H9 (cell line): Measurements from ENCODE around the gene TRMT2A. TPM values are rescaled to one million over a fixed set of nuclear protein-coding genes. Genes with fewer than 3 reads are reported as not detected.

Experiments used
- DNase-seq: peaks from one replicate; pipeline ENCODE4 v3.0.0-alpha.2; 2017
- H2AFZ ChIP-seq: one replicate; pipeline ENCODE4 v1.6.1; 2013; ENCODE audit warnings: mild to moderate bottlenecking, low read length, control low read depth, moderate library complexity
- H2AK5ac ChIP-seq: 2 replicates; pipeline ENCODE4 v1.6.1; 2013; ENCODE audit warnings: low read length, control low read depth, mixed read lengths; ENCODE audit not compliant: insufficient read length
- H2BK120ac ChIP-seq: one replicate; pipeline ENCODE4 v1.6.1; 2013; ENCODE audit warnings: low read depth, mild to moderate bottlenecking, low read length, control low read depth, inconsistent platforms; ENCODE audit not compliant: poor library complexity, severe bottlenecking
- H2BK12ac ChIP-seq: 2 replicates; pipeline ENCODE4 v1.6.1; 2013; ENCODE audit warnings: low read length, control low read depth, mixed read lengths, low read depth; ENCODE audit not compliant: insufficient read length
- H2BK15ac ChIP-seq: 2 replicates; pipeline ENCODE4 v1.6.1; 2013; ENCODE audit warnings: low read depth, low read length, control low read depth
- H2BK20ac ChIP-seq: one replicate; pipeline ENCODE4 v1.6.1; 2013; ENCODE audit warnings: low read depth, mild to moderate bottlenecking, low read length, control low read depth, inconsistent platforms; ENCODE audit not compliant: poor library complexity, severe bottlenecking
- H2BK5ac ChIP-seq: 2 replicates; pipeline ENCODE4 v1.6.1; 2013; ENCODE audit warnings: low read length, control low read depth, mixed read lengths; ENCODE audit not compliant: insufficient read length
- H3K14ac ChIP-seq: 2 replicates; pipeline ENCODE4 v1.6.1; 2013; ENCODE audit warnings: low read length, control low read depth; ENCODE audit not compliant: insufficient read depth
- H3K18ac ChIP-seq: 2 replicates; pipeline ENCODE4 v1.6.1; 2013; ENCODE audit warnings: low read depth, mild to moderate bottlenecking, mixed read lengths, low read length, control low read depth; ENCODE audit not compliant: insufficient read length
- H3K23ac ChIP-seq: 2 replicates; pipeline ENCODE4 v1.6.1; 2013; ENCODE audit warnings: low read length, control low read depth, mixed read lengths, low read depth; ENCODE audit not compliant: insufficient read length
- H3K23me2 ChIP-seq: 2 replicates; pipeline ENCODE4 v1.6.1; 2013; ENCODE audit warnings: low read depth, mild to moderate bottlenecking, mixed read lengths, low read length, control low read depth; ENCODE audit not compliant: insufficient read length, poor library complexity, severe bottlenecking
- H3K27ac ChIP-seq: 2 replicates; pipeline ENCODE4 v1.5.1; 2013; ENCODE audit warnings: low read length, control low read depth, mixed read lengths, low read depth; ENCODE audit not compliant: insufficient read length
- H3K27me3 ChIP-seq: 2 replicates; pipeline ENCODE4 v1.6.1; 2013; ENCODE audit warnings: low read length, control low read depth, inconsistent platforms; ENCODE audit not compliant: insufficient read depth
- H3K4ac ChIP-seq: 2 replicates; pipeline ENCODE4 v1.6.1; 2013; ENCODE audit warnings: low read depth, mild to moderate bottlenecking, control low read depth, inconsistent platforms, low read length, moderate library complexity
- H3K4me1 ChIP-seq: 2 replicates; pipeline ENCODE4 v1.6.1; 2013; ENCODE audit warnings: low read length, control low read depth, inconsistent platforms; ENCODE audit not compliant: insufficient read depth
- H3K4me2 ChIP-seq: 2 replicates; pipeline ENCODE4 v1.6.1; 2013; ENCODE audit warnings: low read length, control low read depth, mixed read lengths; ENCODE audit not compliant: insufficient read length, insufficient read depth
- H3K56ac ChIP-seq: 2 replicates; pipeline ENCODE4 v1.6.1; 2013; ENCODE audit warnings: low read depth, mild to moderate bottlenecking, mixed read lengths, low read length, control low read depth; ENCODE audit not compliant: insufficient read length
- H3K79me1 ChIP-seq: 2 replicates; pipeline ENCODE4 v1.6.1; 2013; ENCODE audit warnings: low read depth, mild to moderate bottlenecking, moderate library complexity, low read length, control low read depth, inconsistent platforms; ENCODE audit not compliant: insufficient read depth, poor library complexity, severe bottlenecking
- H3K79me2 ChIP-seq: 2 replicates; pipeline ENCODE4 v1.6.1; 2013; ENCODE audit warnings: low read length, control low read depth, inconsistent platforms; ENCODE audit not compliant: insufficient read depth
- H3K9ac ChIP-seq: 2 replicates; pipeline ENCODE4 v1.6.1; 2013; ENCODE audit warnings: low read length, control low read depth, mixed read lengths; ENCODE audit not compliant: insufficient read length; ENCODE audit errors: extremely low read depth
- H3K9me3 ChIP-seq: one replicate; pipeline ENCODE4 v1.6.1; 2013; ENCODE audit warnings: low read depth, low read length, inconsistent platforms; ENCODE audit not compliant: control insufficient read depth
- H3T11ph ChIP-seq: one replicate; pipeline ENCODE4 v1.6.1; 2013; ENCODE audit warnings: mild to moderate bottlenecking, low read length, control low read depth, inconsistent platforms
- H4K20me1 ChIP-seq: one replicate; pipeline ENCODE4 v1.6.1; 2013; ENCODE audit not compliant: control insufficient read depth, insufficient read length, insufficient read depth
- H4K5ac ChIP-seq: 2 replicates; pipeline ENCODE4 v1.6.1; 2013; ENCODE audit warnings: low read depth, mild to moderate bottlenecking, mixed read lengths, low read length, control low read depth; ENCODE audit not compliant: insufficient read length
- H4K8ac ChIP-seq: replicated peaks from 2 replicates; pipeline ENCODE4 v1.6.1; 2013; ENCODE audit warnings: low read length, control low read depth, mixed read lengths, low read depth; ENCODE audit not compliant: insufficient read length
- H4K91ac ChIP-seq: 2 replicates; pipeline ENCODE4 v1.6.1; 2013; ENCODE audit warnings: low read depth, mild to moderate bottlenecking, moderate library complexity, mixed read lengths, low read length, control low read depth; ENCODE audit not compliant: insufficient read length
- H3K27ac Mint-ChIP-seq, 3 experiments: 2 replicates in 2 of 3; 3 replicates in 1 of 3; pipeline ENCODE4 v1.8.0; 2020 to 2021; ENCODE audit warnings: mixed read lengths in 3 of 3, mild to moderate bottlenecking in 1 of 3, moderate library complexity in 1 of 3
- H3K27me3 Mint-ChIP-seq: 2 replicates; pipeline ENCODE4 v1.8.0; 2021; ENCODE audit warnings: low read depth, mild to moderate bottlenecking, moderate library complexity, mixed read lengths
- H3K36me3 Mint-ChIP-seq, 3 experiments: 2 replicates in 2 of 3; 3 replicates in 1 of 3; pipeline ENCODE4 v1.8.0; 2020 to 2021; ENCODE audit warnings: low read depth in 3 of 3, mixed read lengths in 3 of 3; ENCODE audit not compliant: insufficient read depth in 1 of 3
- H3K4me1 Mint-ChIP-seq, 2 experiments: 2 replicates each; pipeline ENCODE4 v1.8.0; 2020; ENCODE audit warnings: mixed read lengths in 2 of 2
- H3K4me3 Mint-ChIP-seq, 2 experiments: 2 replicates in 1 of 2; 3 replicates in 1 of 2; pipeline ENCODE4 v1.8.0; 2020 to 2021; ENCODE audit warnings: mild to moderate bottlenecking in 2 of 2, mixed read lengths in 2 of 2, moderate library complexity in 1 of 2
- H3K9me3 Mint-ChIP-seq, 2 experiments: 2 replicates in 1 of 2; 3 replicates in 1 of 2; pipeline ENCODE4 v1.8.0; 2020; ENCODE audit warnings: mild to moderate bottlenecking in 2 of 2, mixed read lengths in 2 of 2, moderate library complexity in 1 of 2
- WGBS: extraction: QIAGEN DNeasy Blood & Tissue Kit; methylation state at CpG from one replicate; pipeline ENCODE4 v1.1.7; 2013; ENCODE audit warnings: missing lambda C conversion rate, low lambda C conversion rate, mixed read lengths; ENCODE audit not compliant: insufficient read length; ENCODE audit errors: extremely low coverage; 5-methylcytosine and 5-hydroxymethylcytosine counted together
- total RNA-seq: library from RNA; stranded (reverse); gene quantifications from 2 replicates; pipeline ENCODE4 v1.2.1, GENCODE V29; 2021
- TF ChIP-seq, protein P1 (sequence below): fragments of 200-600 bp; sonication (generic); conservative IDR thresholded peaks from 3 replicates; pipeline ENCODE4 v1.8.0; 2021; ENCODE audit warnings: antibody characterized with exemption, mild to moderate bottlenecking

The TRMT2A gene
- total RNA-seq, 1 experiment from 2014 or later = 58.2 TPM

- H3K4me1 Mint-ChIP-seq = peaks cover 6 to 14% of the 10 kb centered on the region in 2 experiments
- Histone ChIP-seq H3K27me3 (no peaks in the 10 kb centered on the region), H3K56ac (no peak overlapping the region), H2BK20ac (no peak overlapping the region), H3K4ac (no peak overlapping the region), H2BK15ac (no peak overlapping the region), H3K23ac (no peak overlapping the region), H4K20me1 (no peaks in the 10 kb centered on the region), H2AK5ac (no peak overlapping the region), H2BK120ac (no peak overlapping the region), H3K18ac (no peak overlapping the region), H3T11ph (no peak overlapping the region), H4K5ac (no peak overlapping the region), H3K23me2 (peaks cover 5% of the 10 kb centered on the region), H2BK12ac (no peak overlapping the region), H3K9me3 (no peaks in the 10 kb centered on the region), H3K14ac (no peak overlapping the region), H4K91ac (no peak overlapping the region), H3K4me2 (no peak overlapping the region), H3K79me1 (no peaks in the 10 kb centered on the region), H3K9ac (no peak overlapping the region), H2BK5ac (no peak overlapping the region), H3K27ac (no peak overlapping the region), H3K79me2 (no peaks in the 10 kb centered on the region), H3K4me1 (no peaks in the 10 kb centered on the region), H4K8ac (no peak overlapping the region), H2AFZ (no peak overlapping the region)
- no peak overlapping the region for H3K27ac Mint-ChIP-seq
- TF ChIP-seq, protein P1, sequence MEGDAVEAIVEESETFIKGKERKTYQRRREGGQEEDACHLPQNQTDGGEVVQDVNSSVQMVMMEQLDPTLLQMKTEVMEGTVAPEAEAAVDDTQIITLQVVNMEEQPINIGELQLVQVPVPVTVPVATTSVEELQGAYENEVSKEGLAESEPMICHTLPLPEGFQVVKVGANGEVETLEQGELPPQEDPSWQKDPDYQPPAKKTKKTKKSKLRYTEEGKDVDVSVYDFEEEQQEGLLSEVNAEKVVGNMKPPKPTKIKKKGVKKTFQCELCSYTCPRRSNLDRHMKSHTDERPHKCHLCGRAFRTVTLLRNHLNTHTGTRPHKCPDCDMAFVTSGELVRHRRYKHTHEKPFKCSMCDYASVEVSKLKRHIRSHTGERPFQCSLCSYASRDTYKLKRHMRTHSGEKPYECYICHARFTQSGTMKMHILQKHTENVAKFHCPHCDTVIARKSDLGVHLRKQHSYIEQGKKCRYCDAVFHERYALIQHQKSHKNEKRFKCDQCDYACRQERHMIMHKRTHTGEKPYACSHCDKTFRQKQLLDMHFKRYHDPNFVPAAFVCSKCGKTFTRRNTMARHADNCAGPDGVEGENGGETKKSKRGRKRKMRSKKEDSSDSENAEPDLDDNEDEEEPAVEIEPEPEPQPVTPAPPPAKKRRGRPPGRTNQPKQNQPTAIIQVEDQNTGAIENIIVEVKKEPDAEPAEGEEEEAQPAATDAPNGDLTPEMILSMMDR = peak; percentile 27; the same call in 2 of the 3 replicates
- H3K36me3 Mint-ChIP-seq = no peaks in the 10 kb centered on the region
- H3K27me3 Mint-ChIP-seq = no peaks in the 10 kb centered on the region
- no peaks in the 10 kb centered on the region; a peak in 1 of 5 replicates for H3K9me3 Mint-ChIP-seq
- no peak for DNase-seq
- H3K4me3 Mint-ChIP-seq = no peak overlapping the region
- WGBS = no CpG with 5 or more reads among the region's 14 CpGs
Measured at GRCh38 chr22:20154602-20155187, 37.7 kb upstream of the TRMT2A start.
